Gastrocnemius medialis (tissue), 4 donors: Measurements from ENCODE around the gene TERT.
"Not testable (repeated sequence)": the region's sequence is repeated elsewhere in the genome, so short reads cannot be mapped to it uniquely, and the experiment has no call there.

Source experiments
- POLR2A ChIP-seq, 2 donors: fragments of 450-650 bp; IDR thresholded peaks; one replicate each; pipeline ENCODE4 v1.6.1; 2017; ENCODE audit warnings: antibody characterized with exemption in 2 of 2, mild to moderate bottlenecking in 2 of 2, moderate library complexity in 2 of 2
- TF ChIP-seq, protein P1 (sequence below), 5 experiments: fragments of 450-650 bp in 3 of 5; fragments of 200-600 bp in 2 of 5; sonication (generic) in 2 of 5; IDR thresholded peaks in 4 of 5; conservative IDR thresholded peaks in 1 of 5; 1 replicate in 4 of 5; 2 replicates in 1 of 5; pipeline ENCODE4 v1.5.1; 2016 to 2019; ENCODE audit warnings: antibody characterized with exemption in 5 of 5, mild to moderate bottlenecking in 3 of 5, moderate library complexity in 3 of 5

- TF ChIP-seq POLR2A (IDR thresholded peaks at IDR 0.05), result not testable (repeated sequence)
- TF ChIP-seq, protein P1, sequence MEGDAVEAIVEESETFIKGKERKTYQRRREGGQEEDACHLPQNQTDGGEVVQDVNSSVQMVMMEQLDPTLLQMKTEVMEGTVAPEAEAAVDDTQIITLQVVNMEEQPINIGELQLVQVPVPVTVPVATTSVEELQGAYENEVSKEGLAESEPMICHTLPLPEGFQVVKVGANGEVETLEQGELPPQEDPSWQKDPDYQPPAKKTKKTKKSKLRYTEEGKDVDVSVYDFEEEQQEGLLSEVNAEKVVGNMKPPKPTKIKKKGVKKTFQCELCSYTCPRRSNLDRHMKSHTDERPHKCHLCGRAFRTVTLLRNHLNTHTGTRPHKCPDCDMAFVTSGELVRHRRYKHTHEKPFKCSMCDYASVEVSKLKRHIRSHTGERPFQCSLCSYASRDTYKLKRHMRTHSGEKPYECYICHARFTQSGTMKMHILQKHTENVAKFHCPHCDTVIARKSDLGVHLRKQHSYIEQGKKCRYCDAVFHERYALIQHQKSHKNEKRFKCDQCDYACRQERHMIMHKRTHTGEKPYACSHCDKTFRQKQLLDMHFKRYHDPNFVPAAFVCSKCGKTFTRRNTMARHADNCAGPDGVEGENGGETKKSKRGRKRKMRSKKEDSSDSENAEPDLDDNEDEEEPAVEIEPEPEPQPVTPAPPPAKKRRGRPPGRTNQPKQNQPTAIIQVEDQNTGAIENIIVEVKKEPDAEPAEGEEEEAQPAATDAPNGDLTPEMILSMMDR (IDR thresholded peaks at IDR 0.05 in 4 of 5, conservative IDR thresholded peaks at IDR 0.05 in 1 of 5), result not testable (repeated sequence)
These were observed 65.8 kb downstream of the TERT start for GRCh38 chr5:1229023-1229422.
